ENCODE measurements around the gene ZNF451.

ZNF451 gene, protein sequence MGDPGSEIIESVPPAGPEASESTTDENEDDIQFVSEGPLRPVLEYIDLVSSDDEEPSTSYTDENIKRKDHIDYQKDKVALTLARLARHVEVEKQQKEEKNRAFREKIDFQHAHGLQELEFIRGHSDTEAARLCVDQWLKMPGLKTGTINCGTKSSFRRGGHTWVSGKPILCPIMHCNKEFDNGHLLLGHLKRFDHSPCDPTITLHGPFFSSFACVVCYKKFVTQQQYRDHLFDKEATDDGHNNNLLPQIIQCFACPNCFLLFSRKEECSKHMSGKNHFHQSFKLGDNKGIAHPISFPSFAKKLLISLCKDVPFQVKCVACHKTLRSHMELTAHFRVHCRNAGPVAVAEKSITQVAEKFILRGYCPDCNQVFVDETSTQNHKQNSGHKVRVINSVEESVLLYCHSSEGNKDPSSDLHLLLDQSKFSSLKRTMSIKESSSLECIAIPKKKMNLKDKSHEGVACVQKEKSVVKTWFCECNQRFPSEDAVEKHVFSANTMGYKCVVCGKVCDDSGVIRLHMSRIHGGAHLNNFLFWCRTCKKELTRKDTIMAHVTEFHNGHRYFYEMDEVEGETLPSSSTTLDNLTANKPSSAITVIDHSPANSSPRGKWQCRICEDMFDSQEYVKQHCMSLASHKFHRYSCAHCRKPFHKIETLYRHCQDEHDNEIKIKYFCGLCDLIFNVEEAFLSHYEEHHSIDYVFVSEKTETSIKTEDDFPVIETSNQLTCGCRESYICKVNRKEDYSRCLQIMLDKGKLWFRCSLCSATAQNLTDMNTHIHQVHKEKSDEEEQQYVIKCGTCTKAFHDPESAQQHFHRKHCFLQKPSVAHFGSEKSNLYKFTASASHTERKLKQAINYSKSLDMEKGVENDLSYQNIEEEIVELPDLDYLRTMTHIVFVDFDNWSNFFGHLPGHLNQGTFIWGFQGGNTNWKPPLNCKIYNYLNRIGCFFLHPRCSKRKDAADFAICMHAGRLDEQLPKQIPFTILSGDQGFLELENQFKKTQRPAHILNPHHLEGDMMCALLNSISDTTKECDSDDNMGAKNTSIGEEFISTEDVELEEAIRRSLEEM

DNA sequence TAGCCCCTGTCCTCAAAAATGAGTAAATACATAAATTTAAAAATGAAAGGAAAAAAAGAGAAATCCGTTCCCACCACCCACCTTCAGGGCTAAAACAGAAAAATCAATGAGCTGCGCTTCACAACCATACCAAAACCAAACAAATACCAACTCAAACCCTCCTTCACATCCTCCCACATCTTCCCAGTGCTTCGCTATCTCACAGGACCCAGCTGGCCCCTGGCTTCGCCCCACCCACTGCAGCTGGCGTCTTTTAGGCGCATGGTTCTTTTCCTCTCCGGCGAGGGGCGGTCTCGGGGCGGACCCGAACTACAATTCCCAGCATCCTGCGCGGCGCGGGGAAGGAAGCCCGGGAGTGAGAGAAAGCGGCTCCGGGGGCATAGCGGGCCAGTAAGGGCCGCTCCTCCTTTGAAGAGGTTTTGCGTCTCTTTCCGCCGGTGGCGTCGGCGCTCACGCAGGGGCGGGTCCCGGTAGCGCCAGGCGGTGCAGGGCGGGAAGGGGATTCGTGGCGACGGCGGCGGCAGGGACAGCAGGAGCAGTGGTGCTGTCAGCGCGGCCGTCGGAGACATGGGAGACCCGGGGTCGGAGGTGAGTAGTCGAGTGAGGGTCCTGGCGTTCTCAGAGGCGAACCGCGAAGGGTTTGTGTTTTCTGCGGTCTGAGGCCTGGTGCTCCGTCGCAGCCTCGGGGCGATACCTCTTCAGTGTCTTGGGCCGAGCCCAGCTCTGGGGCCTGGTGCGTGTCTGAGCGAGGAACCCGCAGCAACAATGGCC, at the start of gene ZNF451:
TSS of gene ZNF451 (plus strand) at position 502 of the 771 bp plus-strand sequence. CDS start at position 568, 66 bp downstream.
- in situ Hi-C loops (cut with MboI; ENCODE audit: low sequenced_read_pairs) = no loop called here

DNA sequence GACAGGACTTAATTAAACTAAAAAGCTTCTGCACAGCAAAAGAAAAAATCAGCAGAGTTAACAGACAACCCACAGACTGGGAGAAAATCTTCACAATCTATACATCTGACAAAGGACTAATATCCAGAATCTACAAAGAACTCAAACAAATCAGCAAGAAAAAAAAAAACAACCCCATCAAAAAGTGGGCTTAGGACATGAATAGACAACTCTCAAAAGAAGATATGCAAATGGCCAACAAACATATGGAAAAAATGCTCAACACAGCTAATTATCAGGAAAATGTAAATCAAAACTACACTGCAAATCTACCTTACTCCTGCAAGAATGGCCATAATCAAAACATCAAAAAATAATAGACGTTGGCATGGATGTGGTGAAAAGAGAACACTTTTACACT, 45.9 kb upstream of the ZNF451 start:
- in situ Hi-C loops (cut with MboI; ENCODE audit: low sequenced_read_pairs) = loop anchor here (25.0 kb wide), 1 partner anchor 268 kb away; the partner anchor contains the start of gene PRIM2

DNA sequence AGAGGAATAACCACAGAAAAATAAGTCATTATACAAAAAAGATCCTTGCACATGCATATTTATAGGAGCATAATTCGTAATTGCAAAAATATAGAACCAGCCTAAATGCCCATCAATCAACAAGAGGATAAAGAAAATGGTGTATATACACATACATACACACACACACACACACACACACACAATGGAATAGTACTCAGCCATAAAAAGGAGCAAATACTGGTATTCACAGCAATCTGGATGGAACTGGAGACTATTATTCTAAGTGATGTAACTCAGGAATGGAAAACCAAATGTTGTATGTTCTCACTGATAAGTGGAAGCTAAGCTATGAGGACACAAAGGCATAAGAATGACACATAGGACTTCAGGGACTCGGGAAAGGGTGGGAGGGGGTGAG, 45.4 kb upstream of the ZNF451 start:
- in situ Hi-C loops (cut with MboI; ENCODE audit: low sequenced_read_pairs) = loop anchor here (25.0 kb wide), 1 partner anchor 268 kb away; the partner anchor contains the start of gene PRIM2

DNA sequence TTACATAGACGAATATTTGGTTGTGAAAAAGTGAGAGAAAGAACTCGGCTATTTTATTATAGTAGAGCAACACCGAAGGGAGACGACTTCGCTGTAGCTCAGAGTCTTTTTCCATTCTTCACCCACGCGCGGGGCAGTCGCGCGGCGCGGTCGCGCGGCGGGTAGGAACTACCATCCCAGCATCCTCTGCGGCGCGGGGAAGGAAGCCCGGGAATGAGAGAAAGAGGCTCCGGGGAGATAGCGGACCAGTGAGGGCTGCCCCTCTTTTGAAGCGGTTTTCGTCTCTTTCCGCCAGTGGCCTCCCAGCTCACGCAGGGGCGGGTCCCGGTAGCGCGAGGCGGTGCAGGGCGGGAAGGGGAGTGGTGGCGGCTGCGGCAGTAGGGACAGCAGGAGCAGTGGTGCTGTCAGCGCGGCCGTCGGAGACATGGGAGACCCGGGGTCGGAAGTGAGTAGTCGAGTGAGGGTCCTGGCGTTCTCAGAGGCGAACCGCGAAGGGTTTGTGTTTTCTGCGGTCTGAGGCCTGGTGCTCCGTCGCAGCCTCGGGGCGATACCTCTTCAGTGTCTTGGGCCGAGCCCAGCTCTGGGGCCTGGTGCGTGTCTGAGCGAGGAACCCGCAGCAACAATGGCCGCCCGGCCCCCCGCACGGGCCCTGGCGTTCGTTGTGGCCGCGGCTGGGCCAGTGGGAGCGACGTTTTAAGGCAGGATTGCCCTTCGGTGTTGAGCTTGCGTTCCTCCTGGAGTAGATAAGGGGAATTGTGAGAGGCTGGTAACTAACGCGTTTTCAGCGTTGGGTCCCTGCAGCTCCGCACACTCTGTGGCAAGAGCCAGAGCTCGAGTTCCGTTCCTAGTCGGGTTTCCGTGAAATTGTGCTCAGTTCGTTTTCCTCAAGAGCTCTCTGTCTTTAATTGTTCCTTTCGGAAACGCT, 43.4 kb upstream of the ZNF451 start, which contains the start of gene KIAA1586:
TSS of gene KIAA1586 (plus strand) at position 362 of the 925 bp plus-strand sequence. CDS start at position 425, 63 bp downstream.
- in situ Hi-C loops (cut with MboI; ENCODE audit: low sequenced_read_pairs) = loop anchor here (25.0 kb wide), 1 partner anchor 266 kb away; the partner anchor contains the start of gene PRIM2

DNA sequence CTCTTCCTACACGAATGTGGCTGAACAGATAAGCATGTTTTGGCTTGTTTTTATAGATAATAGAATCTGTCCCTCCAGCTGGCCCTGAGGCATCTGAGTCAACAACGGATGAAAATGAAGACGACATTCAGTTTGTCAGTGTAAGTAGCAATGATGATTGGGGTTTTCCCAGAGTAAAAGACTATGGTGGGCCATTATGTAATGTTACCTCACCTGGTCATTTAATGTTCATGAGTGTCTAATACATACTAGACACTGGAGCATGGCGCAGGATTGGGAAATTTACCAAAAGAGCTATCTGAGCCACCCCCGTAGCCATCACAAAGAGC, 42.8 kb upstream of the ZNF451 start:
- in situ Hi-C loops (cut with MboI; ENCODE audit: low sequenced_read_pairs) = loop anchor here (25.0 kb wide), 1 partner anchor 265 kb away; the partner anchor contains the start of gene PRIM2

DNA sequence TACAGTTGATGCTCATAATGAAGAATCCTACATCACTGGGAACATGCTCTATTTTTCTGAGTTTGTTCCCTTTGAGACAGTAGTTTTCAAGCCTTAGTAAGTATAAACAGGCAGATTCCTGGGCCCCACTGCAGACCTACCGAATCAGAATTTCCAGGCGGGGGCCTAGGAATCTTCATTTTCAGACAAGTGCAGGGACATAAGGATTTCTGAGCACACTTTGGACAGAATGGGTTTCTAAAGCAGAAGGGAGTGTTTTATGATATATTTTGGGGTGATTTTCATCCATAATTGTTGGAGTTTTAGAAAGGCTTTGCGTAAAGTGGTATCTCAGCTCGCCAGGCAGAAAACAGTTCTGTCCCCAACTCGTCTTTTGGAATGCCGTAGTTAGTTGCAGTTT, 42.1 kb upstream of the ZNF451 start:
- in situ Hi-C loops (cut with MboI; ENCODE audit: low sequenced_read_pairs) = loop anchor here (25.0 kb wide), 1 partner anchor 264 kb away; the partner anchor contains the start of gene PRIM2

DNA sequence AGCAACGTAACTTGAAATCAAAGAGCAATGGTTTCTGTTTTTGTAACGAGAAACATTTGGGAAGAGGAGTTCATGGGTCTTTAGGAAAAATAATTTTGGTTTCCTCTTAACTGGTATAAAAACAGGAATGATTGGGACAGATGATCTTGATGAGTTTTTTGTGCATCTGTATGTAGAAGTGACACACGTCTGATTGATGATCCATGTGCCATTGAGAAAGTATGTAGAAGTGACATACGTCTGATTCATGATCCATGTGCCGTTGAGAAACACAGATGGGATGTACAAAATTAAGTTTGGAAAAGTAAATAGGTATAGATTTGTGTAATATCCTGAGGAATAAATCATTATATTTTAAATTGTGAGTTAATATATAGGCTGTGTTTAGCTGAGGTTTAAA, 41.4 kb upstream of the ZNF451 start:
- in situ Hi-C loops (cut with MboI; ENCODE audit: low sequenced_read_pairs) = loop anchor here (25.0 kb wide), 1 partner anchor 264 kb away; the partner anchor contains the start of gene PRIM2

DNA sequence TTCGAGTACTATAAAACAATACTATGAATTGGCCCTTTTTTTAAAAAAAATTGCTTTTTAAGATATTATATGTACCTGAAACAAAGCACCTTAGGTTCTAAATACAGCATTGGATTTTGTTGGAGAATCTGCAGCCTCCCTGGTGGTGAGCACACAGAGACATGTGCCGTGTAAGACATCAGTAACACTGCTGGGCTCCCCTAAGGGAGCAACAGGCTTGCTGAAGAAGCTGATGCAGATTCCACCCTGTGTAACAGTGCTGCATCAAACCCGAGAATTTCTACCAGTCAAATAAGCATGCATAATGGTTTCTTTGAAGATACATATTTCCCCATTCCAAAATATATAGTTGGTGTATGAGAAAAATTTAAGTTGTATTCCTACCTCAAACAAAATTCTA, 26.1 kb upstream of the ZNF451 start:
- in situ Hi-C loops (cut with MboI; ENCODE audit: low sequenced_read_pairs) = no loop called here

DNA sequence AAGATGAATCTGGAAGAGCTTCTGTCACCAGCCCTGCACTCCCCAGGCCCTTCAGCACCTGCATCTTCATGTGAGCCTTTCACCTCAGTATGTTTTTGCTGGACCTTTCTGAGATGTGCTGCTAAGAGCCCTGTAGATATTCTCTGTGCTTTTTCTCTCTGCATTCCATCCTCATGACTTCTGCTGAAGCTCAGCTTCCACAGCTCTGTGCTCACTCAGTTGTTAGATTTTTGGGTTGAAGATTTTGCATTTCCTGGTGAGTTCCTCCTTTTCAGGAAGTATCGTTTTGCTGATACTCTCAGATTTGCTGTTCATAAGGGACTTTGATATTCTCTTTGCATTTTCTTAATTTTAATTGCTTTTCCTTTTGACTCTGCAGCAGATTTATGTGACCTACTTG, 25.2 kb upstream of the ZNF451 start:
- in situ Hi-C loops (cut with MboI; ENCODE audit: low sequenced_read_pairs) = no loop called here

DNA sequence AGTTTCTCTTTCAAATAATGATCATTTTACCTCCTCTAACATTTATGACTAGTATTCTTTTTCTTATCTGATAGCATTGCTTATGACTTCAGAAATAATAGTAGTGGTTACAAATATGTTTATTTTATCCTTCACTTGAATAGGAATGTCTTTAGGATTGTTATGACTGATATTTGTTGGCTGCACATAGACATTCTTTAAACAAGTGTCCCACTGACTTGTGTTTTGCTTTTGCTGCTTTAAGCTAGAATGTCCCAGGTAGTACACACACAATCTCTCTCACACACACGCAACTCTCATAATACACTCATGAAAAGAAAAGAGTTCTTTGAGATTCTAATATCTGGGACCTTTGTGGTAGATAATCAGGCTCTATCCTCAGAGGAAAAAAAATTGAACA, 21.9 kb upstream of the ZNF451 start:
- in situ Hi-C loops (cut with MboI; ENCODE audit: low sequenced_read_pairs) = no loop called here

DNA sequence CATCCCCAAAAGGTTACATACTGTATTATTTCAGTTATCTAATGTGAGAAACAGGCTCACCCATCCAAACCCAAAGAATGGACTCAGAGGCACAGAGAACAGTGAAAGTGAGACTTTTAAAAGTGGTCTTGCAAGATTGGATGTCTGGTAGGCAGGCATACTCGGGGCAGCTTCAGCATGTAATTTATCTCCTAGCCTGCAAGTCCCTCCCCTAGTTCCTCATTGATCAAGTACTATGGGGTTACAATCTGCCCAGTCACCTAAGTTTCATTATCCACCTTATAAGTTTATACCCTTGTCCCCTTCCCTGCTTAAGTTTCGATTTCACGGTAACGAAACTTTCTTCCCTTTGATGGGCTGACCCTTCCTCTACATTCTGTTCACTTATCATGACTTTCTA, 20.8 kb upstream of the ZNF451 start:
- in situ Hi-C loops (cut with MboI; ENCODE audit: low sequenced_read_pairs) = no loop called here

DNA sequence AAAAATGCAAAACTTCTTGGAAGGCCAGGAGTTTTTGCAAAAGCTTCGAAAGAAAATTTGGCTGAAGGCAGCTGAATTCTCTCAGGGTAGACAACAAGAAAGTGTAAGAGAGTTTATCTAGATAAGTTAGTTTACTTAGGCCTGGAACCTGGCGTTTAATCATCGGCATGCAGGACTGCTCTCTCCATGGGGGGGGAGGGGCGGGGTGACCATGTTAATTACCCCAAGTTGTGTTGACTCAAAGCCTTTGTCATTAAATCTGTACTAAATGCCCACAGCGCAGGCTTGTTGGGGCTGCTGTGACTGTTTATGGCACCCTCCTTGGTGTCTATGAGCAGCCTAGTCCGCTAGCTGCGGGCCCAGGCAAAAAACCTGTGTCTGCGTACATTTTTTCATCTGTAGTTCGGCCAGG, 20.1 kb upstream of the ZNF451 start:
- in situ Hi-C loops (cut with MboI; ENCODE audit: low sequenced_read_pairs) = no loop called here

DNA sequence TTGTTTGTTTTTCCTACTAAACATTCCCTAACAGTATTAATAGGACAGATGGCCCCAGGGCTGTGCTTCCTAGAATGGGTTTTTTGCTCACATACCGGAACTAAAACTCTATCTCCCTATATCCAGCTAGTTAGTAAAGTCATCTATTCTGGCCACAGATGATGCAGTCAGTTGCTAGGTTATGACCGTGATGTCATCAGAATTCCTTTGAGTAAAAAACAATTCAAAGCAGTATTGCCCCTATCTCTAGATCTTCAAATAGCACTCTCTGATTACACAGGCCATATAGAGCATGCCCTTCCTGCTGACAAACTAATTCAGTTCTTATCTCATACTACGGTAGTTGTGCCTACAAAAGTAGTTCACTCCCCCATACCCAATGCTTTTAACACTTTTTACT, 17.9 kb upstream of the ZNF451 start:
- in situ Hi-C loops (cut with MboI; ENCODE audit: low sequenced_read_pairs) = no loop called here

DNA sequence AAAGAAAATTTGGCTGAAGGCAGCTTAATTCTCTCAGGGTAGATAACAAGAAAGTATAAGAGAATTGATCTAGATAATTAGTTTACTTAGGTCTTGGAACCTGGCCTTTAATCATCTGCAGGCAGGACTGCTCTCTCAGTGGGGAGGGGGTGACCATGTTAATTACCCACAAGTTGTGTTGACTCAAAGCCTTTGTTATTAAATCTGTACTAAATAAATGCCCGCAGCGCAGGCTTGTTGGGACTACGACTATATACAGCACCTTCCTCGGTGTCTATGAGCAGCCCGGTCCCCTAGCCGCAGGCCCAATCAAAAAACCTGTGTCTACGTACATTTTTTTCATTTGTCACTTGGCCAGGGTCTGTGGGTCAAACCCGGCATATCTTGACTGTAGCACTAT, 15.6 kb upstream of the ZNF451 start:
- in situ Hi-C loops (cut with MboI; ENCODE audit: low sequenced_read_pairs) = no loop called here

DNA sequence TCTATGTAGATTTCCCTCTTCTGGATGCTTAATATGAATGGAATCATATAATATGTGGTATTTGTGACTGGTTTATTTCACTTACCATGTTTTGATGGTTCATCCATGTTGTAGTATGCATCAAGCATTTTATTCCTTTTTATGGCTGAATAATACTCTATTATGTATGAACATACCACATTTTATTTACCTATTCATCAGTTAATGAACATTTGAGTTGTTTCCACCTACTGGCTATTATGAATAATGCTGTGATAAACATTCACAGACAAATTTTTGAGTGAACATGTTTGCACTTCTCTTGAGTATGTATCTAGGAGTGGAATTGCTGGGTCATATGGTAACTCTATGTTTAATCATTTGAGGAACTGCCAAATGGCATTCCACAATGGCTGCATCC, 14.9 kb upstream of the ZNF451 start:
- in situ Hi-C loops (cut with MboI; ENCODE audit: low sequenced_read_pairs) = no loop called here

DNA sequence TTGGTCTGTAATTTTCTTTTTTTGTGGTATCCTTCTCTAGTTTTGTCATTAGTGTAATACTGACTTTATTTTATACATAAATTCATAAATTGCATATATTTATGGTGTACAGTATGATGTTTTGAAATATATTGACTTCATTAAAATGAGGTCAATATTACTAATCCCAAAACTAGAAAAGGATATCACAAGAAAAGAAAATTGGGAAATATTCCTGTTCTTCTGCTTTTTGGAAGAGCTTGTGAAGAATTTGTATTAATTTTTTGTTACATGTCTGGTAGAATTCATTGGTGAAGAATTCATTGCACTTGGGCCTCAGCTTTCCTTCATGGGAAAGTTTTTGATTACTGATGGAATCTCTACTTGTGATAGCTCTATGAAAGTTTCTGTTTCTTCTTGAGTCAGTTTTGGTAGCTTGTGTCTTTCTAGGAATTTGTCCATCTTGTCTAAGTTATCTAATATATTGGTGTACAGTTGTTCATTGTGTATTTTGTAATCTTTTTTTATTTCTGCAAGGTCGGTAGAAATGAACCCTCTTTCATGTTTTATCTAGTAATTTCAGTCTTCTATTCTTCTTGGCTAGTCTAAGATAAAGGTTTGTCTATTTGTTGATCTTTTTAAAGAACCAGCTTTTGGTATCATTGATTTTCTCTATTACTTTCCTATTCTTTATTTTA, 11.3 kb upstream of the ZNF451 start:
- in situ Hi-C loops (cut with MboI; ENCODE audit: low sequenced_read_pairs) = no loop called here

DNA sequence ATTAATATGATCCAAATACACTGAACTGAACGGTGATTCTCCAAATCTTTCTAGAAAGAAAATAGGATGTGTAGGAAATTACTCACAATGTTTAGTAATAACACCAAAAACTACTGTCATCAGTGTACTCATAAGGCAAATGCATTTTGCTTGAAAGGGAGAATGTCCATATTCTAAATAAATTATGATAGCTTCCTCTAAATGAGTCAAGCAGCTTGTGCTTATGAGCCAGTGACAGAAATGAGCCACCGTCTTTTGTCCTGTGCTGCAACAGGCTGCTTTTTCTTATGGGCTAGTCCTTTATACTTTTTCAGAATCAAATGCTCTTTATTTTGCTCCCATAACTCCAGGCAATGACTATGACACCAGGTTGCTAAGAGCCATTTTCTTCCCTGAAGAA, 4.5 kb upstream of the ZNF451 start:
- in situ Hi-C loops (cut with MboI; ENCODE audit: low sequenced_read_pairs) = no loop called here

DNA sequence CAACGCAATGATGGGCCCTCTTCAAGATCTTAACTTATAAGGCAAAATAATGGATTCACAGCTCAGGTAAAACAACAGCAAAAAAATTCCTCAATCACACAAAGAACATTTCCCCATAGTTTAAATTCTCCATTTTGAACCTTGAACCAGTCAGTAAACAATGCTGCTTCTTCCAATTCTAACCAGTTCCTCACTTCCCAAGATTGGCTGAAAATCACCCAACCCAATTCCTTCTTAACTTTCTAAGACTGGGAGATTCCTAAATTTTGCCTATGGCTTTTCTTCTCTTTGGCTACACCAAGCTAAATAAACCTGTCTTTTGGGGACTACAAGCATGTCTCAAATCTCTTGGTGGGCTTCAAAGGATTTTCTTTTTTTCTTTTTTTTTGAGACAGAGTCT, 3.1 kb upstream of the ZNF451 start:
- in situ Hi-C loops (cut with MboI; ENCODE audit: low sequenced_read_pairs) = no loop called here

DNA sequence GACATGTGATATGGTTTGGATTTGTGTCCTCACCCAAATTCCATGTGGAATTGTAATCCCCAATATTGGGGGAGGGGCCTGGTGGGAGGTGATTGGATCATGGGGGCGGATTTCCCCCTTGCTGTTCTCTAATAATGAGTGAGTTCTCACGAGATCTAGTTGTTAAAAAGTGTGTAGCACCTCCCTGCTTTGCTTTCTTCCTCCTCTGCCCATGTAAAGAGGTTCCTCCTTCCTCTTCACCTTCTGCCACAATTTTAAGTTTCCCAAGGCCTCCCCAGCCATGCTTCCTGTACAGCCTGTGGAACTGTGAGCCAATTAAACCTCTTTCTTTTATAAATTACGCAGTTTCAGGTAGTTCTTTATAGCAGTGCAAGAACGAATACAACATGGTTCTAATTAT, 2.1 kb upstream of the ZNF451 start:
- in situ Hi-C loops (cut with MboI; ENCODE audit: low sequenced_read_pairs) = no loop called here

Data from HL-60/S4 treated with retinoic acid at 250 ng/mL for 4 days and 3 days (cell line).